ENCODE measurements around the gene CNGB1.
"Not testable (repeated sequence)": the region's sequence is repeated elsewhere in the genome, so short reads cannot be mapped to it uniquely, and the experiment has no call there.

DNA sequence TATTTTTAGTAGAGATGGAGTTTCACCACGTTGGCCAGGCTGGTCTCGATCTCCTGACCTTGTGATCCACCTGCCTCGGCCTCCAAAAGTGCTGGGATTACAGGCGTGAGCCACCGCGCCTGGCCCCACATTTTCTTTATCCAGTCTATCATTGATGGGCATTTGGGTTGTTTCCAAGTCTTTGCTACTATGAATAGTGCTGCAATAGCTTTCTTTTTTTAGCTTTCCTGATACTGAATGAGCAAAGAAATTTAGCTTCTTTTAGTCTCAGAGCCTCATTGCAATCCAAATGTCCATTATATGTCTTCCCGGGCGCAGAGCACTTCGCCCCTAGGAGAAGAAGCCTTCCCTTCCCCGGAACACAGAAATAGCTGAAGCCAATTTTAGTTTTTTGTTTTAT is 112.9 kb downstream of the CNGB1 start:
- TF ChIP-seq, protein P1, sequence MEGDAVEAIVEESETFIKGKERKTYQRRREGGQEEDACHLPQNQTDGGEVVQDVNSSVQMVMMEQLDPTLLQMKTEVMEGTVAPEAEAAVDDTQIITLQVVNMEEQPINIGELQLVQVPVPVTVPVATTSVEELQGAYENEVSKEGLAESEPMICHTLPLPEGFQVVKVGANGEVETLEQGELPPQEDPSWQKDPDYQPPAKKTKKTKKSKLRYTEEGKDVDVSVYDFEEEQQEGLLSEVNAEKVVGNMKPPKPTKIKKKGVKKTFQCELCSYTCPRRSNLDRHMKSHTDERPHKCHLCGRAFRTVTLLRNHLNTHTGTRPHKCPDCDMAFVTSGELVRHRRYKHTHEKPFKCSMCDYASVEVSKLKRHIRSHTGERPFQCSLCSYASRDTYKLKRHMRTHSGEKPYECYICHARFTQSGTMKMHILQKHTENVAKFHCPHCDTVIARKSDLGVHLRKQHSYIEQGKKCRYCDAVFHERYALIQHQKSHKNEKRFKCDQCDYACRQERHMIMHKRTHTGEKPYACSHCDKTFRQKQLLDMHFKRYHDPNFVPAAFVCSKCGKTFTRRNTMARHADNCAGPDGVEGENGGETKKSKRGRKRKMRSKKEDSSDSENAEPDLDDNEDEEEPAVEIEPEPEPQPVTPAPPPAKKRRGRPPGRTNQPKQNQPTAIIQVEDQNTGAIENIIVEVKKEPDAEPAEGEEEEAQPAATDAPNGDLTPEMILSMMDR (IDR thresholded peaks at IDR 0.05; ENCODE audit: low read depth, low read length, missing input control), result not testable (repeated sequence)
- not testable (repeated sequence) for TF ChIP-seq NR2F2 (IDR thresholded peaks at IDR 0.05); SP1 (IDR thresholded peaks at IDR 0.05); TAF1 (conservative IDR thresholded peaks at IDR 0.05); JUND (IDR thresholded peaks at IDR 0.05)
- TF ChIP-seq, protein P2, sequence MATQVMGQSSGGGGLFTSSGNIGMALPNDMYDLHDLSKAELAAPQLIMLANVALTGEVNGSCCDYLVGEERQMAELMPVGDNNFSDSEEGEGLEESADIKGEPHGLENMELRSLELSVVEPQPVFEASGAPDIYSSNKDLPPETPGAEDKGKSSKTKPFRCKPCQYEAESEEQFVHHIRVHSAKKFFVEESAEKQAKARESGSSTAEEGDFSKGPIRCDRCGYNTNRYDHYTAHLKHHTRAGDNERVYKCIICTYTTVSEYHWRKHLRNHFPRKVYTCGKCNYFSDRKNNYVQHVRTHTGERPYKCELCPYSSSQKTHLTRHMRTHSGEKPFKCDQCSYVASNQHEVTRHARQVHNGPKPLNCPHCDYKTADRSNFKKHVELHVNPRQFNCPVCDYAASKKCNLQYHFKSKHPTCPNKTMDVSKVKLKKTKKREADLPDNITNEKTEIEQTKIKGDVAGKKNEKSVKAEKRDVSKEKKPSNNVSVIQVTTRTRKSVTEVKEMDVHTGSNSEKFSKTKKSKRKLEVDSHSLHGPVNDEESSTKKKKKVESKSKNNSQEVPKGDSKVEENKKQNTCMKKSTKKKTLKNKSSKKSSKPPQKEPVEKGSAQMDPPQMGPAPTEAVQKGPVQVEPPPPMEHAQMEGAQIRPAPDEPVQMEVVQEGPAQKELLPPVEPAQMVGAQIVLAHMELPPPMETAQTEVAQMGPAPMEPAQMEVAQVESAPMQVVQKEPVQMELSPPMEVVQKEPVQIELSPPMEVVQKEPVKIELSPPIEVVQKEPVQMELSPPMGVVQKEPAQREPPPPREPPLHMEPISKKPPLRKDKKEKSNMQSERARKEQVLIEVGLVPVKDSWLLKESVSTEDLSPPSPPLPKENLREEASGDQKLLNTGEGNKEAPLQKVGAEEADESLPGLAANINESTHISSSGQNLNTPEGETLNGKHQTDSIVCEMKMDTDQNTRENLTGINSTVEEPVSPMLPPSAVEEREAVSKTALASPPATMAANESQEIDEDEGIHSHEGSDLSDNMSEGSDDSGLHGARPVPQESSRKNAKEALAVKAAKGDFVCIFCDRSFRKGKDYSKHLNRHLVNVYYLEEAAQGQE (IDR thresholded peaks at IDR 0.05), result not testable (repeated sequence)

Measured in liver (tissue), 3 donors.